ENCODE data around the gene ERVK3-1.
A peak's percentile ranks its signal among the peaks of the same experiment; 100 is the strongest.
"Not testable (repeated sequence)": the region's sequence is repeated elsewhere in the genome, so short reads cannot be mapped to it uniquely, and the experiment has no call there.

ERVK3-1 gene

DNA sequence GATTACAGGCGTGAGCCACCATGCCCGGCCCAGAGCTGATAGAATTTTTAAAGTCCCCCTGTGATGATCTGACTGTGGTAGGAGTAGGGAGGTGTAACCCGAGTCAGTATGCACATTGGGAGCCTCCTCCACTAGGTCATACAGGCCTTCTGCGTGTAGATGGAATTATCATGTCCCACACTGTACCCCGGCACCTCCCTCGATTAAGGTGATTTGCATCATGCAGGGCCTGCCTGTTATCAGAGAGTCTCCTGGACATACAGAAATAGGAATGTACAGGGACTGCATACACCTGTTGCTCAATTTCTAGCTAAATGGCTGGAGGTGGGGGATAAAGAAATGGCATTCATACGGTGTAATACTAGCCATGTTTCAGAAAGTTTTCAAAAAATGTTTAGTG is 922 bp upstream of the ERVK3-1 start:
- DNase-seq (ENCODE audit: low read depth in 2 of 2, low spot score in 1 of 2) = no peak

DNA sequence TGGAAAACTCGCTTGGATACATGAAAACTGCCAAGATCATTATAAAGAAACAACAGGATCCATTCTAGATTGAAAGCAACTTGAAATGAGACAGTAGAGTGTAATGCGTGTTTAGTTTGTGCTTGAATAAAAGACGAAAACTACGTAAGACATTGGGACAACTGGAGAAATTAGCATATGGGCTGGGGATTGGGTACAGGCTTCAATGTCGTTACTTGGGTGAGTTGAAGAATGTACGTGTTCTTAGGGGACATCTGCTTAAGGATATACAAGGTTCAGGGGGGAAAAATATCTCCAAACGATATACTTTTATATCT is 471 bp upstream of the ERVK3-1 start:
- no peak for DNase-seq (ENCODE audit: low read depth in 2 of 2, low spot score in 1 of 2)

DNA sequence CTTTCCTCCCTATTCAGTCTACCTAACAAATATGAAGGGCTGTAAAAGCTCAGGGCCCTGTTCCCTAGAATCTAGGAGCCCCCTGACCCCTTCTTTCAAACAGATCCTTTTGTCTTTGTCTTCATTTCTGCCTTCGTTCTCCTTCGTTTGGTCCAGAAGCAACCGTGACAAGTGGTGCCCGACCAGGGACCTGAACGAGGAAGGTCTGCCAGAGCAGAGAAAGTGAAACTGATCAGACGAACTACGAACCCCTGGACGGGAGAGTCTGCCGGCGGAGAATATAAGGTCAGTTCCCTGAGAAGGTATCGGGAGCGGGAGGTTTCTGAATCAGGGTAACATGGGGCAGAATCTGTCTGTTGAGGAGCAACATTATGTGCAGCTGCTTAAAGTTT is 751 bp downstream of the ERVK3-1 start:
- DNase-seq (ENCODE audit: low read depth in 2 of 2, low spot score in 1 of 2) = no peak

GRCh38 chr19:58307736-58308135 is 2.6 kb downstream of the ERVK3-1 start:
- no peak for DNase-seq (ENCODE audit: low read depth in 2 of 2, low spot score in 1 of 2)

- not testable (repeated sequence) for DNase-seq (ENCODE audit: low read depth in 2 of 2, low spot score in 1 of 2)
These were observed 5.5 kb downstream of the ERVK3-1 start for GRCh38 chr19:58310685-58311084.

DNA sequence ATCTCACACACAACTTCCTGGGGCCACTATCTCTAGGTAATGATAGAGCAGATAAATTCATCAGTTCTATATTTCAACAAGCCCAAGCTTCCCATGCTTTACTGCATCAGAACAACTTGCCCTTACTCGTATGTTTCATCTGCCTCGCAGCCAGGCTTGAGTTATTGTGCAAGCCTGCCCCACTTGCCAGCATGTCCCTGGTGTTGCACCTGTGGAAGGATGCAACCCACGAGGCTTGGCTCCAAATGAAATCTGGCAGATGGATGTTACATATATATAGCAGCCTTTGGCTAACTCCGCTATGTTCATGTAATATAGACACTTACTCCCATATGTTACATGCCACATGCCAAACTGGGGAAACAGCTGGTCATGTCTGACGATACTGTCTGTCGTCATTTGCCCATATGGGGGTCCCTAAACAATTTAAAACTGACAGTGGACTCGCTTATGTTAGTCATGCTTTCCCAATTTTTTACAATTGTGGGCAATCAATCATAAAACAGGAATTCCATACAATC is 6.2 kb downstream of the ERVK3-1 start:
- DNase-seq (ENCODE audit: low read depth in 2 of 2, low spot score in 1 of 2) = no peak

- no peak for DNase-seq (ENCODE audit: low read depth in 2 of 2, low spot score in 1 of 2)
These were observed 10.4 kb downstream of the ERVK3-1 start for GRCh38 chr19:58315580-58315979.

GRCh38 chr19:58317476-58318072 is 12.4 kb downstream of the ERVK3-1 start:
- DNase-seq (ENCODE audit: low read depth in 2 of 2, low spot score in 1 of 2) = no peak

DNA sequence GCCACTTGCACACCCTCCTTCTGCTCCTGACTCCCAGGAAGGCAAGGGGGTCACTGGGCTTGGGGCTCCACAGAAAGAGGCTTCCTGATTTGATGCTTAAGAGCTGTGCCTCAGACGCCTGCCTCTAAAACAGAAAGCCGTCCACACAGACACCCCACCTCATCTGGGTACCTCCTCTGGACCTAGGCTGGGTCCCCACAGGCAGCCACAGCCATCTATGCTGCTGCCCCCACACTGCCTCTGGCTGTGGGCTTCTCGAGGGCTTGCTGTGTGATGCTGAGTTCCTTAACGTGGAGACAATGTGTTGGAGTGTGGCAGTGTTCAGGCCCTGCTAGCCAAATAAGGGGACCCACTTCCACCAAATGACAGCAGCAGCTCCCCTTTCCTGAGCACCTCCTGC is 13.1 kb downstream of the ERVK3-1 start:
- DNase-seq (ENCODE audit: low read depth in 2 of 2, low spot score in 1 of 2) = no peak

GRCh38 chr19:58319241-58319640 is 14.1 kb downstream of the ERVK3-1 start:
- DNase-seq (ENCODE audit: low read depth in 2 of 2, low spot score in 1 of 2) = no peak

DNA sequence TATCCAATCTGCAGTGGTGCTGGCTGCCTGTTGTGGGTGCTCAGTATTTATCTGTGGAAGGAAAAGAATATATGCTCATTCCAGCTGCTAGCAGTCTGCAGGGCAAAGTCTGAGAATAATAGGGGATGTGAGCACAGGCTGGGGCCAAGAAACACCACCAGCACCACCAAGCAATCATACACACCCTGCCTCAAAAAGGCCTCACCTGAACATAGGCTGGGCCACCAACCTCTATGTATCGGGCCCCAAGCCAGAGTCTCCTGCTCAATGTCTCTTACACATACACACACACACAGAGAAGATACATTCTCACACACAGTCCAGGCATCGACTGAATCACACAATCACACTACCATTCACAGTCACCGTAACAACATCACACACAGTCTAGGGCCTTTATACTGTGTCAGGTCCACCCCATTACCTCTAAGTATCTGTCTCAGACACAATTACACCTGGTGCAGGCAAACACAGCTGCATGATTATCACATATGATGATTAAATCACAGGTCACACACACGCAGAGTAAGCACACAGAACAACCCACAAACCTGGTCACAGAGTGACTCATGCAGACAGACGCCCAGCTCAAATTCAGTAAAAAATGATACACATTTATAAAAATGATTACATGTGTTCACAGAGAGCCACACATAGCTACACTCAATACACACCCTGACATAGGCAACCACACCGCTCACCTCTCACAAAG is 20.3 kb downstream of the ERVK3-1 start:
- DNase-seq (ENCODE audit: low read depth in 2 of 2, low spot score in 1 of 2) = no peak

GRCh38 chr19:58326501-58326913 is 21.3 kb downstream of the ERVK3-1 start:
- no peak for DNase-seq (ENCODE audit: low read depth in 2 of 2, low spot score in 1 of 2)

DNA sequence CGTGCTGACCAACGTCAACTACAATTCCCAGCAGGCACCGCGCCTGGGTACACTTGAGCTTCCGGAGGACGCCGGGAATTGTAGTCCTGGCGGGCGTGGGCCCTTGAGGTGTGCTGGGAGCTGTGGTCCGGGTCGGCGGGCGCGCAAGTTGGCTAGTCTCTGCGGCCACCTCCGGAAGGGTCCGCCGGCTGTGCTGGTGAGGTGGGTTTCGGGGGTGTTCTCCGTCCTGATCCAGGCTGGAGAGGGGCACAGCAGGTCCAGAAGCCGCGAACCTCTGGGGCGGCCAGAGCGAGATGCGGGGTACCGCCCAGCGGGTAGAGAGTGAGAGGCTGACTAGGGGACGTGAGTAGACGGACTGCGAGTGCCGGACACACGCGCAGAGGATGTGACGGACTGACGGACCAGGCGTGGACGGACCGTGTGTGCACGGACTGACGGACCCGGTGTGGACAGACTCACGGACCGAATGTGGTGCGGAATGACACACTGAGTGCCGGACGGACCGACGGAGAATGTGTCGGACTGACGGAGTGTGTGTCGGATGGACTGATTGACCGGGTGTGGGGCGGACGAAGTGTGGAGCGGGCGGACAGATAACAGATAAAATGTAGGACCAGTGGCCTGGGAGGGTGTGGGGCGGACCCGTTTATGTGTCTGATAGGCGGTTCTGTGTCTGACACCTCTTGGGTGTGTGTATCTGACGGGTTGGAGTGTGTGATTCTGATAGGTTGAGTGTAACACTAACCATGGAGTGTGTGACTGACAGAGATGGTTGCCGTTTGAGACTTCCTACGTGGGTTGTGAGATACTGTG is 21.9 kb downstream of the ERVK3-1 start, which contains the start of gene ZSCAN22:
TSS of gene ZSCAN22 (plus strand) at position 81 of the 813 bp plus-strand sequence. CDS start 7,809 bp downstream, outside the sequence.
- DNase-seq (ENCODE audit: low read depth in 2 of 2, low spot score in 1 of 2) = peak; percentile 72 to 75

DNA sequence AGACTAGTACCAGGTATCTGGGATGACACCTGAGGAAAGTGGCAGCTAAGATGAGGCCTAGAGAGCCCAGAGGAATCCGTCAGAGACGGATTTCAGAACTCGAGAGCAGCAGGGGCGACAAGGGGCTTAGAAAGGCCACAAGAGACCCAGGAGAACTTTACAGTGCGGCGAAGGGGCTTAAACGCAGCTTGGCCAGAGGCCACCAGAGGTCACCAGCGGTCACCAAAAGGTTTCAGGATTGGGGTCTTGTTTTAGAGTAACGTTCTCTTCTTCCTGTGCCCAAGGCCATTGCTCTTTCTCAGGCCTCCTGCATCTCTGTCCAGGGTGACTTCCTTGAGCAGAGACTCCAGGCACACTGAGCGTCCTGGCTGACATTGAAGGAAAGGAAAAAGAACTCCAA is 23.8 kb downstream of the ERVK3-1 start:
- no peak for DNase-seq (ENCODE audit: low read depth in 2 of 2, low spot score in 1 of 2)

GRCh38 chr19:58330458-58330857 is 25.3 kb downstream of the ERVK3-1 start:
- DNase-seq (ENCODE audit: low read depth in 2 of 2, low spot score in 1 of 2) = no peak

DNA sequence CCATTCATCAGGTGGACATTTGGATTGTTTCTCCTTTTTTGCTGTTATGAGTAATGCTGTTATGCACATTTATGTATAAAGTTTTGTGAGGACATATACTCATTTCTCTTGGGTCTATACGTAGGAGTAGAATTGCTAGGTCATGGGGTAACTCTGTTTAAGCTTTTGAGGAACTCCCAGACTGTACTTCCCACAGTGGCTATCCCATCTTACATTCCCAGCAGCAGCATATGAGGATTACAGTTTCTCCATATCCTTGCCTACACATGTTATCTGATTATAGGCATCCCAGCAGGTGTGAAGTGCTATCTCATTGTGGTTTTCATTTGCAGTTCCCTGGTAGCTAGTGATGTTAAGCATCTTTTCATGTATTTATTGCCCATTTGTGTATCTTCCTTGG is 27.5 kb downstream of the ERVK3-1 start:
- no peak for DNase-seq (ENCODE audit: low read depth in 2 of 2, low spot score in 1 of 2)

GRCh38 chr19:58334691-58335249 is 29.6 kb downstream of the ERVK3-1 start:
- DNase-seq (ENCODE audit: low read depth in 2 of 2, low spot score in 1 of 2) = no peak

DNA sequence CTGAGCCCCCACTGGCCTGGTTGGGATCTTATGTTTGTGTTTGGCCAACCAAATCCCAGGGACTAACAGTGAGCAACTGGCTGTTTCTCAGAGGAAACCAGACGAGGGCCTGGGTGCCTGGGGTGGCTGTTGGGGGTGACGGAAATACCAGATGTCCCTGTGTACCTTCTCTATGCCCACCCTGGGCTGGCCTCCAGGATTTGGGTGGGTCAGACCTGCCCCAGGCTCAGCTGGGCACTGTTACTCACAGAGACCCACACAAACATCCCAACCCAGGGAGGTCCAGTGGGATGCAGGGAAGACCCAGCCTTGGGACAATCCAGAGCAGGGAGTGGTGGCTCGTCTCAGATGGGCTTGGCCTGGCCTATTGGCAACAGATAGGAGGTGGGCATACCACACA is 30.5 kb downstream of the ERVK3-1 start:
- no peak for DNase-seq (ENCODE audit: low read depth in 2 of 2, low spot score in 1 of 2)

DNA sequence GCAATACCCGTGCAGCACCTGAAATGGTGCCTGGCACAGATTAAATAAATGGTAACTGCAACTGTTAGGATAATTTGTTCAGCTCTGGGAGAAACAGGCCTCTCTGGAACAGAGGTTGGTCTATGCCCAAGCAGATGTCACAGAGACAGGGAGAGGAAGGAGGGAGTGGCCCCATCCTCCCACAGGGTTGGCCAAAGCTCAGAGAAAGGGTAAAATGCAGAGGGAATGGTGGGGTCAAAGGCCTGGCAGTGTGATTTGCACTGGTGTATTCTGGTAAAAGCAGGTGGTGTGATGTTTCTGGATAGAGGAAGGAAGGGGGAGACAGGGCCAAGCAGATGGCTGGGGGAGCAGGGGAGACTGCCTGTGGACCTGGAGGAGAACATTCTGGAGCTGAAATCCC is 31.0 kb downstream of the ERVK3-1 start:
- no peak for DNase-seq (ENCODE audit: low read depth in 2 of 2, low spot score in 1 of 2)

DNA sequence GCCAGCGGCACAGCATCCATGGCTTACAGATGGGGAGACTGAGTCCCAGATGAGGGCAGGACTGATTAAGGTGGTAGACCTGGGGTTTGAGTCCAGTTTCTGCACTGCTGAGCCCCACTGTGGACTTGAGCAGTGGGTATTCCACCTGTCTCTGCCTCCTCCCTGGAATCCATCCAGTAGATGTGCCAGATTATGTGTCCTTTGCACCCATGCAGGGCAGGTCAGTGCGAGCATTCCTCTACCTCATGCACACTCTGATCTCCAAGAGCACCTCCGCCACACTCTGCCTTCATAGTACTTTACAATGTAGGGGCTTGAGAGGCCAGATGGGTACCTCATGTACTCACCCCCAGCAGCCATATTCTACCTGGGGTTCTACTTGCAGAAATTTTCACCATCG is 31.6 kb downstream of the ERVK3-1 start:
- DNase-seq (ENCODE audit: low read depth in 2 of 2, low spot score in 1 of 2) = no peak

DNA sequence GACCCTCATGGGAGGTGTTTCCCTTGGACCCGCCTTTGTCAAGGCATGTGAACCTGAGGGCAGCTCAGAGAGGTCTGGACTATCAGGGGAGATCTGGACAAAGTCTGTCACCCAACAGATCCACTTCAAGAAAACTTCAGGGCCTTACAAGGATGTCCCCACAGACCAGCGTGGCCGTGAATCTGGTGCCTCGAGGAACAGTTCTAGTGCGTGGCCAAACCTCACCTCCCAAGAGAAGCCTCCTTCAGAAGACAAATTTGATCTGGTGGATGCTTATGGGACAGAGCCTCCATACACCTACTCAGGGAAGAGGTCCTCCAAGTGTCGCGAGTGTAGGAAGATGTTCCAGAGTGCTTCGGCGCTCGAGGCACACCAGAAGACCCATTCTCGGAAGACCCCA is 33.2 kb downstream of the ERVK3-1 start:
- DNase-seq (ENCODE audit: low read depth in 2 of 2, low spot score in 1 of 2) = no peak

Measured in stimulated activated CD8-positive, alpha-beta memory T cell treated with anti-CD3 and anti-CD28 coated beads, Interleukin-4, amount 100 ng/mL, for 1 hour (primary cell).